Hepatic stellate cell (primary cell): ENCODE measurements around the gene RNGTT.
"Not testable (repeated sequence)": the region's sequence is repeated elsewhere in the genome, so short reads cannot be mapped to it uniquely, and the experiment has no call there.

ENCODE experiments used
- DNase-seq: peaks from one replicate; pipeline ENCODE4 v3.0.0; 2011; ENCODE audit warnings: low spot score

Gene RNGTT

DNA sequence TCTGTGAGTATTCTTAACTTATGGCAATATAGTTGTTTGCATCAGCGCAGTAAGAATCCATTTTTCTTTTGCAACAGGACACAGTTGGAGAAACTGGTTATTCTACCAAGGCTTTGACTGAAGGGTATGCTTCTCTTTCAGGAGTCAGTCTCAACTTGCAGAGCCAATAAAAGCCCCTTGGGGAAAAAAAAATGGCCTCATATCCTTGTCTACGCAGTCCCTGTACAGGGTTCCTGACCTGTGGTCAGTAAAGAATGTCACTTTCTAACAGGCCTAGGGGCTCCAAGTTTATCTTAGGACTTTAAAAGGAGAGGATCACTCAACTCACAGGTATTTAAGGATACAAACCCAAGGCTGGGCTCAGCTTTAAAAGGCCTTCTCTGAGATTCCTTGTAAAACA, 6.9 kb upstream of the RNGTT start:
- DNase-seq: no peak

DNA sequence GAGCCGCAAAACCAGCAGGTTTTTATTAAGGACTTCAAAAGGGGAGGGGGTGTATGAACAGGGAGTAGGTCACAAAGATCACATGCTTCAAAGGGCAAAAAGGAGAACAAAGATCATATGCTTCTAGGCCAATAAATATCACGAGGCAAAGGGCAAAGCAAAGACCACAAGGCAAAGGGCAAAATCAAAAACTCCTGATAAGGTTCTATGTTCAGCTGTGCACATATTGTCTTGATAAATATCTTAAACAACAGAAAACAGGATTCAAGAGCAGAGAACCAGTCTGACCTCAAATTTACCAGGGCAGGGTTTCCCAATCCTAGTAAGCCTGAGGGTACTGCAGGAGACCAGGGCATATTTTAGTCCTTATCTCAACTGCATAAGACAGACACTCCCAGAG, 5.8 kb upstream of the RNGTT start:
- not testable (repeated sequence) for DNase-seq

DNA sequence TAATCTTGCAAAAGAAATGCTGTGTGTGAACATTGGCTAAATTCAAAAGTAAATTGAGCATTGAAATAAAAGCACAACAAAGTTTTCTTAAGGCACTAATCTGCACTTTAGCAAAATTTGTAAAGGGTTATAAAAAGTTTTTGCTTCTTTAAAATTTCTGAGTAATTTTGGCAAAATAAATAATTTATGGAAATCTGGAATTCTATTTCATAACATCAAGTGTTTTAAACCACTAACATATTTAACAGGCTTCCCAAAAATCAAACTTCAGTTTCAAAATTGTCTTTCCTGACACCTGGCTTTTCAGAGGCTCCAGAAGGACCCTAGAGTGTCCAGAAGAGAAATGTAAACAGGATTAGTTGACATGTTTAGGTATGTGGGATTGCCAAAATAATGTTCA, 4.5 kb upstream of the RNGTT start:
- DNase-seq: no peak

DNA sequence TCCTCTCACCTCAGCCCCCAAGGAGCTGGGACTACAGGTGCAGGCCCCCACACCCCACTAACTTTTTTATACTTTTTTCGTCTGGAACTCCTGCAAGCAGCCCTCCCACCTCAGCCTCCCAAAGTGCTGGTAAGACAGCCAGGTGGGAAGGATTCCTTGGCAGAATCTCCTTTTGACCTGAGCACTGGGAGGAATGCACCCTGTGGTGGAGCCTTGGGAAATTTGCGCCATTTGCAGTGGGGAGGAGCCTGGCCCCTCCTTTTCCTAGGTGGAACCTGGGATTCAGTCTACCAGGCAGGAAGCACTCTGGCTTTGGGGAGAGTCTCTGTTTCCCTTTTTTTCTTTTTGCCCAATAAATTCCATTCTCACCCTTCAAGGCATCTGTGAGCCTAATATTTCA, 2.3 kb upstream of the RNGTT start:
- DNase-seq: no peak

DNA sequence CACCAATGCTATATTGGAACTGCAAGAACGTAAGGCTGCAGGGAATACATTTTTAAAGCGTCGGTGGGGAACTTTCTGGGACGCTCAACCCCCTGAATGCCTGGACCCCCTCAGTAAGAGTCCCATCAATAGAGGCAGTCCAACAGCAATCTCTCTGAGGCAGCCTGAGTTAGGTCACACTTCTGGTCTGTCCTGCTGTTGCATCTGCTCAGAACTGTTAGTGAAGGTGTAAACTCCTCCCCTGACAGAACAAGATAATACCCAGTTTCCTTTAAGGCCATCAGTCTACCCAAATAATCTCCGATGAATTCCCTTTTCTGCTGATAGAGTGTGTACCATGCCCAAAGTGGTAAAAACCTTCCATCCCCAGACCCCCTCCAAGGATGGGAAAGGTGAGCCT, 1.1 kb upstream of the RNGTT start:
- no peak for DNase-seq

DNA sequence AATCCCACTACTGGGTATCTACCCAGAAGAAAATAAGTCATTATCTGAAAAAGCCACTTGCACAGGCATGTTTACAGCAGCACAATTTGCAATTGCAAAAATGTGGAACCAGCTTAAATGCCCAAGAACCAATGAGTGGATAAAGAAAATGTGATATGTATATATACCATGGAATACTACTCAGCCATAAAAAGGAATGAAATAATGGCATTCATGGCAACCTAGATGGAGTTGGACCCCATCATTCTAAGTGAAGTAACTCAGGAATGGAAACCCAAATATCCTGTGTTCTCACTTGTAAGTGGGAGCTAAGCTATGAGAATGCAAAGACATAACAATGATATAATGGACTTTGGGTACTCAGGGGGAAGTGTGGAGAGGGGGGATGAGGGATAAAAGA, 4.6 kb downstream of the RNGTT start:
- DNase-seq: no peak

DNA sequence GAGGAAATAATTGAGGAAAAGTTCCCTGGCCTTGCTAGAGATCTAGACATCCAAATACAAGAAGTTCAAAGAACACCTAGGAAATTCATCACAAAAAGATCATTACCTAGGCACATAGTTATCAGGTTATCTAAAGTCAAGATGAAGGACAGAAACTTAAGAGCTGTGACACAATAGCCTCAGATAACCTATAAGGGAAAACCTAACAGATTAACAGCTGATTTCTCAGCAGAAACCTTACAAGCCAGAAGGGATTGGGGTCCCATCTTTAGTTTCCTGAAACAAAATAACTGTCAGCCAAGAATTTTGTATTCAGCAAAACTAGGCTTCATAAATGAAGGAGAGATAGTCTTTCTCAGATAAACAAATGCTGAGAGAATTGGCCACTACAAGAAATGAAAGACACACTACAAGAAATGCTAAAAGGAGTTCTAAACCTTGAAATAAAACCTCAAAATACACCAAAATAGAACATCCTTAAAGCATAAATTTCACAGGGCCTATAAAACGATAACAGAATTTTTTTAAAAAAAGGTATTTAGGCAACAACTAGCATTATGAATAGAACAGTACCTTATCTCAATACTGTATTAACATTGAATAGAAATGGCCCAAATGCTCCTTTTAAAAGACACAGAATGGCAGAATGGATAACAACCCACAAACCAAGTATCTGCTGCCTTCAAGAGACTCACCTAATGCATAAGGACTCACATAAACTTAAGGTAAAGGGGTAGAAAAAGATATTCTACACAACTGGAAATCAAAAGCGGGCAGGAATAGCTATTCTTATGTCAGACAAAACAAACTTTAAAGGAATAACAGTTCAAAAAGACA, 9.7 kb downstream of the RNGTT start:
- no peak for DNase-seq

DNA sequence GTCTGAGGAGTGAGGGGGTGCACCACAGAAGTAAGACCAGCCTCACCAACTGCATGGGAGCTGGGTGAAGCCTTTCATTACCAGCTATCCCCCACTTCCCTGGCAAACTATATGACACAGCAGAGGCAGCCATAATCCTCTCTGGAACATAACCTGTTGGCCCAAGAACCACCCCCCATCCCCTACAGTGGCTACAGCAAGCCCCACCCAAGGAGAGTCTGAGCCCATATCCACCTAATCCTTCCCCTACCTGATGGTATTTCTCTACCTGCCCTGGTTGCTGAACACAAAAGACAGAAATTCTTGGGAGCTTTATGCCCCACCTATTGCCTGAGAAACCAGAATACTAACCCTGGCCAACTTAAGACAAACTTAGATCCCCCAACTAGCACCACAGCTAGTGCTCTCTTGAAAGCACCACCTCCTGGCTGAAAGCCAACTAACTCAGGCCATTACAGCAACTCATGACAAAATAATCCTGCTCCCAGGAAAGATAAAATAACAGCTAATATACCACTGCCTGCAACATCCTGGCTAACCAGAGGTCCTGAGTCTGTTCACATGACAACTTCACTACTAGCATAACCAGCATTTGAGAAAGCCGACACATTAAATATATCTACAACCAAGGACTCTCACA, 11.2 kb downstream of the RNGTT start:
- DNase-seq: no peak

DNA sequence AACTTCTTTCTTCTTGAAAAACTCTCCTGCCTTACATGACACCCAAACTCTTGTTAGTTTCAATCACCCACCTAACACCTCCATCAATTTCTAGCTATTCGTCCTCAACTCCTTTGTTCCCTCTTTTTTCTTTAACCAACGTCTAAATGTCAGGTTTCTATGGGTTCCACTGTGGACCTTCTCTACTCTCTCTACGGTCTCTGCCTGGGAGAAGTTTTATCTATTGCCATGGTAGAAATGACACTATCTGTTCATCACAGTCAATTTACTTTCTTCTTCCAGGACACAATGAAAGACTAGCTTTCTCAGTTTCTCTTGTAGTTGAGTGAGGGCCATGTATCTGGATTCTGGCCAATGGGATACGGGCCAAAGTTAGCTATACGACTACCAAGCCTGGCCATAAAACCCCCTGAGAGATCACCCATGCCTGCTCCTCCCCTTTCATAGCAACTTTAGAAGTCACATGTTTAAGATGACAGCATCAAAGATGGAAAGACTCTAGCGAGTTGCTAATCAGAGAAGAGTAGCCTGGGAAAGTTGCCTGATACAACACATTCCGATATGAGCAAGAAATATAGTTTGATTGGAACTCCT, 17.9 kb downstream of the RNGTT start:
- no peak for DNase-seq

DNA sequence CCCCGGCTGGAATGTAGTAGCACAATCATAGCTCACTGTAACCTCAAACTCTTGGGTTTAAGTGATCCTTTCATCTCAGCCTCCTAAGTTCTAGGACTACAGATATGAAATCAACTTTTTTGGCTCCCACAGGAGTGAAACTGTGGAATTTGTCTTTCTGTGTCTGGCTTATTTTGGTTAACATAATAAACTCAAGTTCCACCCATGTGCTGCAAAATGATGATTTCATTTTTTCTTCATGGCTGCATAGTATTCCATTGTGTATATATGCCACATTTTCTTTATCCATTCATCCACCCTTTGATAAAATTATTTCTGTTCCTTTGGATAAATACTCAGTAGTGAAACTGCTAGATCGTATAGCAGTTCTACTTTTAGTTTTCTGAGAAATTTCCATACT, 29.9 kb downstream of the RNGTT start:
- DNase-seq: no peak

DNA sequence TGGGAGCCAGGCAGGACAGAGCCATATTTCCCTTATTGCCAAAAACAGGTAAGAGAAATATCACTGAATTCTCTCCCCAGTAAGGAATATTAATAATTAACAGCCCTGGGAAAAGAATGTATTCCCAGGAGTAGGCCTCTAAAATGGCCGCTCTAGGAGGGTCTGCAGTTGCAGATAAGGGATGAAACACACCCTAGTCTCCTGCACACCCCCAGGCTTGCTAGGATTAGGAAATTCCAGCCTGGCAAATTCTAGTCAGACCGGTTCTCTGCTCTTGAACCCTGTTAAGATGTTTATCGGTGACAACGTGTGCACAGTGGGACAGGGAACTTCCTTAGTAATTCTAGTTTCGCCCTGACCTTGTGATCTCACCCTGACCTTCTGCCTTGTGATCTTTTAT, 31.4 kb downstream of the RNGTT start:
- DNase-seq: not testable (repeated sequence)

DNA sequence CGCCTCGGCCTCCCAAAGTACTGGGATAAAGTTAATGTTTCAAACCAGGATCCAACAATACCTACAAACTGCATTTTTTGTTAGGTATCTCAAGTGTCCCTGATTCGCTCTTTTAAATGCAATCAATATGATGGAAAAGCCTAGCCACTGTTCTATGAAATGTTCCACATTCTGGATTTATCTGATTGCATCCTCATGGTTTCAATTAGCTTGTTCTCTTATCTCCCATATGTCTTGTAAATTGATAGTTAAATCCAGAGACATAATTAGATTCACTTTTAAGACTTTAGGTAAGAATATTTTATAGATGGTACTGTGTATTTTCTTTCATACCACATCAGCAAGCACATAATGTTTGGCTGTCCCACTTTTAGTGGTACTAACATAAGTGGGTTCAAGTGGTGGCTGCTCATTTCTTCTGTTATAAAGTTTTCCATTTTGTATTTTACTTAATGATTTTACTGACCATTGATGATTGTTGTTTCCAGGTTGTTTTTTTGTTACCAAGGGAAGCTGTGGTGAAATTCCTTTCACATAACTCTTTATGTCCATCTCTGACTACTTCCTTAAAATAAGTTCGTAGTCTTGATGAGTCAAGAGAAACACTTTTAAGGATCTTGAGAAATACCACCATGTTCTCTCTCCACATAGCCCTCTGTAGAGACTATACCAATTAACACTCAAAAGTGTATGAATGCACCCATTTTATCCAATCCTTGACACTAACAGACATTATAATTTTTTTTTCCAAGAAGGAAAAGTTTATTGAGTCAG, 40.5 kb downstream of the RNGTT start:
- DNase-seq: peak; percentile 7

DNA sequence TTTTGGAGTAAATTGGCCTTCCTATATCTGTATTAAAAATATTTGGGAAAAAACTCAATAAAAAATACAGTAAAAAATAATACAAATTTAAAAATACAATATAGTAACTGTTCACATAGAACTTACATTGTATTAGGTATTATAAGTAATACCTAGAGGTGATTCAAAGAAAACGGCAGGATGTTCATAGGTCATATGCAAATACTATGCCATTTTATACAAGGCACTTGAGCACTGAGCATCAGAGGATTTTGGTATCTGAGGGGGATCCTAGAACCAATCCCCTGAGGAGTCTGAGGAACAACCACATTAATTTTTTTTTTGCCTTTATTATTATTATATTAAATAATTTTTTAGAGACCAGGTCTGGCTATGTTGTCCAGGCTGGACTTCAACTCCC, 41.7 kb downstream of the RNGTT start:
- no peak for DNase-seq

DNA sequence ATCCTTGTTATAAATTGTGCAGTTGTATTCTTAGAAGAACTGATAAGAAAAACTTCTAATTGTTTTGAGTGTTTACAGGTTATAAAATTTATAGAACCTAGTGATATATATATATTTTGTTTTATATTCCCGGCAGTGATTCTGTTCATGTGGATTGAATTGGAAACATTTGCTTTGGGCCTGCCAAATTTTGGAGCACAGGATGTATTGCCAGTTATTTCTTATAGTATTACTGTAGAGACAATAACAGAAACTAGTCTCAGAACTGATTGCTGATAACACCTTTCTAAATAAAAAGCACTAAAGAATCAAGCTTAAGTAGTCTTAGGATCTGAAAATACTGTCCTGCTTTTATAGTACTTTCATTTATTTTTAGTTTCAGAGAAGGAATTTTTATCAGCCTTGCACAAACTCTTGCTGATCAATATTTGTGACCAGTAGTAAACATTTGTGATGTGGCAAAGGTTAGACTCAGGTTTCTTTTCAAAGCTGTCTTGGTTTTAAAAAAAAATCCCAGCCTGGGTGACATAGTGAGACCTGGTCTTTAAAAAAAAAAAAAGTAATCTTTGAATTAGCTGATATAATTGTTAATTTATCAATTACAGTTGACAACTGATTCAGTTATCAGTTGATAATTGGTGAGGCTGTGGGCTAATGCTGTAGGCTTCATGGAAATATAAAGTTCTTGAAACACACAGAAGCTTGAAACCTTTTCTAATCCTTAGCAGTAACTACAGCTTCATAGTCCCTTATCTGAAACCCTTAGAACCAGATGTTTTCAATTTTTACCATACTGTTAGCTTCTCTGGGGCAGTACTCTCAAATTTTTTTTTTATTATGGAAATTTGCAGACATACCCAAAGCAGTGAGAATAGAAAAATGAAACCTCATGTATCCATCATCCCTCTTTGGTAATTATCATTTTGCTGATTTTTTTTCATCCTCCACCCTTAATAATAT, 42.4 kb downstream of the RNGTT start:
- DNase-seq: no peak

DNA sequence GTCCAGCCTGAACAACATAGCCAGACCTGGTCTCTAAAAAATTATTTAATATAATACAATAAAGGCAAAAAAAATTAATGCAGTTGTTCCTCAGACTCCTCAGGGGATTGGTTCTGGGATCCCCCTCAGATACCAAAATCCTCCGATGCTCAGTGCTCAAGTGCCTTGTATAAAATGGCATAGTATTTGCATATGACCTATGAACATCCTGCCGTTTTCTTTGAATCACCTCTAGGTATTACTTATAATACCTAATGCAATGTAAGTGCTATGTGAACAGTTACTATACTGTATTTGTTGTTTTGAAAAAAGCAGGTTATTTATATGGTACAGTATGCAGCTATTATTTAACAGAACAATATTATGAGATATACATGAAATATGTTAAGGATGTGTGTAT, 43.3 kb downstream of the RNGTT start:
- DNase-seq: no peak

DNA sequence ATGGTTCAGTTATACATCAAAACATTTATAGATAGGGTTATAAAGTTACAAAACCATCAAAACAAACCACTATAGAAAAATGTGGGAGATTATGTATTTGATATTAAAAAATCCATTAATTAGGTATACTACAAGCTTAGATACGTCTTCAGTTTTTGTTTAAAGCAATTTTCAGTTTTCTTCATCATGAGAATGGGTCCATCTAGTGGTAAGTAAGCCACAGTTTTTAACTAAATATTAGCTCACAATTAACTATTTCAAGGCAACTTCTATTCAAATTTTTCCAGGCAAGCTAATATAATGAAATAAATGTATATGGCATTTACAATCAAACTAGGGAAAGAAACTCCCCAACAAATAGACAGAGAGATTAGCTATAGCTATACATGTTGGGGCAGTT, 44.4 kb downstream of the RNGTT start:
- no peak for DNase-seq

DNA sequence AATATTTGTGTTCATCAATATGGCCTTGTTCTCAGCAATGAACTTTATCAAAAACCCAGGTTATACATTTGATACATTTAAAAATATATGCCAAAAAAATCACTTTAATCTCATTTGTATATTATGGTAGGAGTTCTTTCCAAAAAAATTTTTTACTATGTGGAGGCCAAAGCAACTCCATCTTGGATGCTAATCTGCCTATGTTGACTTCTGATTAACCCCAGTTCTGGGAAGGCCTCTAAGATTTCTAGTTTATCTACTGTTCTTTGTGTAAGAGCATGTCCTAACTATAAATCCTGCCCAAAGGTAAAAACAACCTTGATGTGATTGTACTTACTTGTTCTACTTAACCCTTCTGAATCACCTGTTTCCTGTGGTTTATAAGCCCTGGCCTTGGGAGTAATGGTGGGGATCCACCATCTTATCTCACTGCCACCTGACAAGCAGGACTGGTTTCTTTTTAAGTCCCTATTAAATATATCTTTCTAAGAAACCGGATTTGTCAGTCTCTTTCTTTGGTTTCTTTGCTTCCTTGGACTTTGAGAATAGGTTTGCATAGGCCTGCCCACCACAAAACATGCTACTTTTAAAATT, 46.7 kb downstream of the RNGTT start:
- DNase-seq: no peak

DNA sequence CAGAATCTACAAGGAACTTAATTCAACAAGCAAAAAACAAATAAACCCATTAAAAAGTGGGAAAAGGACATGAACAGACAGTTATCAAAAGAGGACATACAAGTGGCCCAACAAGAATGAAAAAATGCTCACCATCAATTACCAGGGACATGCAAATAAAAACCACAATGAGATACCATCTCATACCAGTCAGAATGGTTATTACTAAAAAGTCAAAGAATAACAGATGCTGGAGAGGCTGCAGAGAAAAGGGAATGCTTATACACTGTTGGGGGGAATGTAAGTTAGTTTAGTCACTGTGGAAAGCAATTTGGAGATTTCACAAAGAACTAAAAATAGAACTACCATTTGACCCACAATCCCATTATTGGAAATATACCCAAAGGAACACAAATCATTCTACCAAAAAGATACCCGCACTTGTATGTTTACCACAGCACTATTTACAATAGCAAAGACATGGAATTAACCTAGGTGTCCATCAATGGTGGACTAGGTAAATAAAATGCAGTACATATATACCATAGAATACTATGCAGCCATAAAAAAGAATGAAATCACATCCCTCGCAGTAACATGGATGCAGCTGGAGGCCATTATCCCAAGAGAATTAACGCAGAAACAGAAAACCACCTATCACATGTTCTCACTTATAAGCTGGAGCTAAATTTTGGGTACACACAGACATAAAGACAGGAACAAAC, 48.4 kb downstream of the RNGTT start:
- DNase-seq: no peak

DNA sequence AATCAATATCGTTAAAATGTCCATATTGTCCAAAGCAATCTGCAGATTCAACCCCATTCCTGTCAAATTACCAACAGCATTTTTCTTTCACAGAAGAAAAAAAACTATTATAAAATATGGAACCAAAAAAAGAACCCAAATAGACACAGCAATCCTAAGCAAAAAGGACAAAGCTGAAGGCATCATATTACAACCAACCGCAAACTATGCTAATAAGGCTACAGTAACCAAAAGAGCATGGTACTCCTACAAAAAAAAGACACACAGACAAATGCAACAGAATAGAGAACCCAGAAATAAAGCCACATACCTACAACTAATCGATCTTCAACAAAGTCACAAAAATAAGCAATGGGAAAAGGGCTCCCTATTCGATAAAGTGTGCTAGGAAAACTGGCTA, 49.2 kb downstream of the RNGTT start:
- DNase-seq: no peak

DNA sequence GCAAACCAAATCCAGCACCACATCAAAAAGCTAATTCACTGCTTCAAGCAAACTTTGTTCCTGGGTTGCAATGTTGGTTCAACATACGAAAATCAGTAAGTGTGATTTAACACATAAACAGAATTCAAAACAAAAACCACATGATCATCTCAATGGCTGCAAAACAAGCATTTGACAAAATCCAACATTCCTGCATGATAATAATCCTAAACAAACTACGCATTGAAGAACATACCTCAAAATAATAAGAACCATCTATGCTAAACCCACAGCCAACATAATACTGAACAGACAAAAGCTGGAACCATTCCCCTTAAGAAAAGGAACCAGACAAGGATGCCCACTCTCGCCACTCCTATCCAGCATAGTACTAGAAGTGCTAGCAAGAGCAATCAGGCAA, 49.9 kb downstream of the RNGTT start:
- DNase-seq: no peak
